Osteoblast (primary cell): ENCODE results near the gene CDR2. TPM values are rescaled to one million over a fixed set of nuclear protein-coding genes. Genes with fewer than 3 reads are reported as not detected.

Experiments
- DNase-seq: peaks from one replicate; pipeline ENCODE4 v3.0.0; 2011; ENCODE audit warnings: low spot score, mixed read lengths; ENCODE audit not compliant: insufficient read length; ENCODE audit errors: missing footprints
- H2AFZ ChIP-seq: 2 replicates; pipeline ENCODE4 v1.6.0; 2011; ENCODE audit warnings: mild to moderate bottlenecking, low read length
- H3K27ac ChIP-seq: 2 replicates; pipeline ENCODE4 v1.5.1; 2011; ENCODE audit warnings: mild to moderate bottlenecking, low read depth, low read length, moderate library complexity
- H3K27me3 ChIP-seq: 2 replicates; pipeline ENCODE4 v1.6.0; 2012; ENCODE audit warnings: mild to moderate bottlenecking, control low read depth, inconsistent platforms, low read length, moderate library complexity; ENCODE audit not compliant: insufficient read depth
- H3K36me3 ChIP-seq: 2 replicates; pipeline ENCODE4 v1.5.1; 2011; ENCODE audit warnings: mild to moderate bottlenecking, low read length, control low read depth, moderate library complexity; ENCODE audit not compliant: insufficient read depth
- H3K4me1 ChIP-seq: 2 replicates; pipeline ENCODE4 v1.5.1; 2011; ENCODE audit warnings: mild to moderate bottlenecking, low read length, control low read depth, moderate library complexity; ENCODE audit not compliant: insufficient read depth
- H3K4me2 ChIP-seq: 2 replicates; pipeline ENCODE4 v1.6.0; 2011; ENCODE audit warnings: mild to moderate bottlenecking, low read length; ENCODE audit not compliant: insufficient read depth
- H3K4me3 ChIP-seq: fragments of 200-600 bp; sonication (generic); 3 replicates; pipeline ENCODE4 v1.5.1; 2012; ENCODE audit warnings: mild to moderate bottlenecking, low read length, inconsistent platforms; ENCODE audit not compliant: insufficient read depth
- H3K79me2 ChIP-seq: 2 replicates; pipeline ENCODE4 v1.6.0; 2012; ENCODE audit warnings: mild to moderate bottlenecking, low read length, control low read depth, inconsistent platforms; ENCODE audit not compliant: insufficient read depth
- H3K9me3 ChIP-seq: 2 replicates; pipeline ENCODE4 v1.5.1; 2011; ENCODE audit warnings: low read depth, low read length, control low read depth
- H4K20me1 ChIP-seq: 2 replicates; pipeline ENCODE4 v1.6.0; 2012; ENCODE audit warnings: mild to moderate bottlenecking, low read length, control low read depth; ENCODE audit not compliant: insufficient read depth
- CTCF ChIP-seq: IDR thresholded peaks from 2 replicates; pipeline ENCODE4 v1.5.1; 2011; ENCODE audit warnings: mild to moderate bottlenecking, low read depth, low read length, moderate library complexity; ENCODE audit errors: extremely low read depth
- total RNA-seq: library from RNA; depleted of rRNA; stranded (reverse); fragments of >200 nt; gene quantifications from 2 replicates; pipeline ENCODE4 v1.2.3, GENCODE V29; 2012

The CDR2 gene
- total RNA-seq, 1 donor, result 52.5 TPM

GRCh38 chr16:22355487-22355908 lies 18.9 kb downstream of the CDR2 start:
- Histone ChIP-seq H3K4me1 (peaks cover 36% of the 10 kb centered on the region), H3K4me2 (no peak overlapping the region), H3K4me3 (no peak overlapping the region), H2AFZ (no peak overlapping the region), H3K36me3 (peaks cover 44% of the 10 kb centered on the region), H3K27me3 (no peaks in the 10 kb centered on the region), H3K27ac (no peak overlapping the region), H4K20me1 (peaks cover 49% of the 10 kb centered on the region), H3K79me2 (peaks cover 85% of the 10 kb centered on the region), H3K9me3 (no peaks in the 10 kb centered on the region)
- TF ChIP-seq CTCF, result no peak
- no peak for DNase-seq

- no peak for DNase-seq
- H2AFZ ChIP-seq, result no peak overlapping the region
- H3K4me3 ChIP-seq, result no peak overlapping the region
- peak overlapping the region; percentile 77 for H3K27ac ChIP-seq
- no peak for TF ChIP-seq CTCF
- no peaks in the 10 kb centered on the region for H3K9me3 ChIP-seq
- H4K20me1 ChIP-seq, result peaks cover 53% of the 10 kb centered on the region
- peaks cover 42% of the 10 kb centered on the region for H3K36me3 ChIP-seq
- H3K27me3 ChIP-seq, result no peaks in the 10 kb centered on the region
- peaks cover 36% of the 10 kb centered on the region for H3K4me1 ChIP-seq
- peak overlapping the region; percentile 33 for H3K4me2 ChIP-seq
- peaks cover 84% of the 10 kb centered on the region for H3K79me2 ChIP-seq
Measured at GRCh38 chr16:22353933-22354541, 20.4 kb downstream of the CDR2 start.

- no peak for DNase-seq
- Histone ChIP-seq H3K79me2 (peaks cover 80% of the 10 kb centered on the region), H3K4me2 (peak overlapping the region; percentile 33), H3K27ac (peak overlapping the region; percentile 77), H3K4me3 (no peak overlapping the region), H3K4me1 (peaks cover 36% of the 10 kb centered on the region), H3K27me3 (no peaks in the 10 kb centered on the region), H2AFZ (no peak overlapping the region), H4K20me1 (peaks cover 52% of the 10 kb centered on the region), H3K36me3 (peaks cover 49% of the 10 kb centered on the region), H3K9me3 (no peaks in the 10 kb centered on the region)
- no peak for TF ChIP-seq CTCF
Measured at GRCh38 chr16:22353191-22353919, 21.1 kb downstream of the CDR2 start.

- no peak overlapping the region for H3K4me3 ChIP-seq
- H3K36me3 ChIP-seq, result peaks cover 55% of the 10 kb centered on the region
- DNase-seq, result no peak
- no peaks in the 10 kb centered on the region for H3K27me3 ChIP-seq
- H3K4me2 ChIP-seq, result peak overlapping the region; percentile 33
- H4K20me1 ChIP-seq, result peaks cover 46% of the 10 kb centered on the region
- H3K9me3 ChIP-seq, result no peaks in the 10 kb centered on the region
- peaks cover 29% of the 10 kb centered on the region for H3K4me1 ChIP-seq
- H2AFZ ChIP-seq, result no peak overlapping the region
- TF ChIP-seq CTCF, result no peak
- peak overlapping the region; percentile 77 for H3K27ac ChIP-seq
- peaks cover 74% of the 10 kb centered on the region for H3K79me2 ChIP-seq
Measured at GRCh38 chr16:22352723-22353122, 21.7 kb downstream of the CDR2 start.
